Measurements from ENCODE around the gene VHLL. TPM values are rescaled to one million over a fixed set of nuclear protein-coding genes. Genes with fewer than 3 reads are reported as not detected.

Gene VHLL
- total RNA-seq, 2 donors from 2014 or later = not detected

GRCh38 chr1:156262461-156263287 lies 36.4 kb downstream of the VHLL start:
- no peaks in the 10 kb centered on the region for H3K9me3 ChIP-seq (ENCODE audit: control insufficient read depth, low read length, poor library complexity, severe bottlenecking)
- no peak overlapping the region for H3K27ac Mint-ChIP-seq
- ATAC-seq = no peak

GRCh38 chr1:156260896-156261295 lies 38.2 kb downstream of the VHLL start:
- no peaks in the 10 kb centered on the region for H3K9me3 ChIP-seq (ENCODE audit: control insufficient read depth, low read length, poor library complexity, severe bottlenecking)
- Mint-ChIP-seq H3K27ac (no peak overlapping the region), H3K36me3 (ENCODE audit: low read depth) (peaks cover 18% of the 10 kb centered on the region), H3K27me3 (no peaks in the 10 kb centered on the region), H3K4me1 (peaks cover 5% of the 10 kb centered on the region), H3K4me3 (no peak overlapping the region)
- DNase-seq (no peak), ATAC-seq (no peak)

More at GRCh38 chr1:156262461-156263287, 36.4 kb downstream of the VHLL start:
- H3K36me3 Mint-ChIP-seq (ENCODE audit: low read depth) = peaks cover 25% of the 10 kb centered on the region
- peaks cover 11% of the 10 kb centered on the region for H3K4me1 Mint-ChIP-seq
- no peak overlapping the region for H3K4me3 Mint-ChIP-seq
- no peaks in the 10 kb centered on the region for H3K27me3 Mint-ChIP-seq
- DNase-seq = no peak

- no peaks in the 10 kb centered on the region for H3K27me3 Mint-ChIP-seq
- H3K36me3 Mint-ChIP-seq (ENCODE audit: low read depth) = peaks cover 13% of the 10 kb centered on the region
- H3K4me1 Mint-ChIP-seq = peaks cover 2% of the 10 kb centered on the region
- DNase-seq (no peak), ATAC-seq (no peak)
- no peak overlapping the region for H3K4me3 Mint-ChIP-seq
- no peak overlapping the region for H3K27ac Mint-ChIP-seq
- H3K9me3 ChIP-seq (ENCODE audit: control insufficient read depth, low read length, poor library complexity, severe bottlenecking) = no peaks in the 10 kb centered on the region
These were observed 39.3 kb downstream of the VHLL start for GRCh38 chr1:156259805-156260204.

GRCh38 chr1:156258859-156259258 lies 40.2 kb downstream of the VHLL start:
- no peaks in the 10 kb centered on the region for H3K9me3 ChIP-seq (ENCODE audit: control insufficient read depth, low read length, poor library complexity, severe bottlenecking)
- Mint-ChIP-seq H3K36me3 (ENCODE audit: low read depth) (peaks cover 13% of the 10 kb centered on the region), H3K4me1 (peaks cover 4% of the 10 kb centered on the region), H3K4me3 (no peak overlapping the region), H3K27ac (no peak overlapping the region), H3K27me3 (no peaks in the 10 kb centered on the region)
- DNase-seq (no peak), ATAC-seq (no peak)

- no peak overlapping the region for H3K4me3 Mint-ChIP-seq
- H3K4me1 Mint-ChIP-seq = peaks cover 12% of the 10 kb centered on the region
- DNase-seq (no peak), ATAC-seq (no peak)
- peaks cover 17% of the 10 kb centered on the region for H3K36me3 Mint-ChIP-seq (ENCODE audit: low read depth)
- no peaks in the 10 kb centered on the region for H3K27me3 Mint-ChIP-seq
- H3K9me3 ChIP-seq (ENCODE audit: control insufficient read depth, low read length, poor library complexity, severe bottlenecking) = no peaks in the 10 kb centered on the region
- no peak overlapping the region for H3K27ac Mint-ChIP-seq
These were observed 41.4 kb downstream of the VHLL start for GRCh38 chr1:156257711-156258110.

GRCh38 chr1:156253634-156254033 lies 45.5 kb downstream of the VHLL start:
- H3K9me3 ChIP-seq (ENCODE audit: control insufficient read depth, low read length, poor library complexity, severe bottlenecking) = no peaks in the 10 kb centered on the region
- Mint-ChIP-seq H3K27ac (peak overlapping the region; percentile 90), H3K4me1 (peaks cover 20% of the 10 kb centered on the region), H3K4me3 (no peak overlapping the region), H3K36me3 (ENCODE audit: low read depth) (peaks cover 15% of the 10 kb centered on the region), H3K27me3 (no peaks in the 10 kb centered on the region)
- DNase-seq (no peak), ATAC-seq (no peak)

GRCh38 chr1:156251527-156251926 lies 47.6 kb downstream of the VHLL start:
- Mint-ChIP-seq H3K4me3 (no peak overlapping the region), H3K27me3 (no peaks in the 10 kb centered on the region), H3K36me3 (ENCODE audit: low read depth) (peaks cover 15% of the 10 kb centered on the region), H3K27ac (peak overlapping the region; percentile 57), H3K4me1 (peaks cover 22% of the 10 kb centered on the region)
- DNase-seq = no peak
- no peaks in the 10 kb centered on the region for H3K9me3 ChIP-seq (ENCODE audit: control insufficient read depth, low read length, poor library complexity, severe bottlenecking)
- no peak for ATAC-seq

- peaks cover 15% of the 10 kb centered on the region for H3K36me3 Mint-ChIP-seq (ENCODE audit: low read depth)
- H3K27ac Mint-ChIP-seq = no peak overlapping the region
- H3K4me3 Mint-ChIP-seq = no peak overlapping the region
- no peak for ATAC-seq
- no peaks in the 10 kb centered on the region for H3K9me3 ChIP-seq (ENCODE audit: control insufficient read depth, low read length, poor library complexity, severe bottlenecking)
- peaks cover 34% of the 10 kb centered on the region for H3K4me1 Mint-ChIP-seq
- H3K27me3 Mint-ChIP-seq = no peaks in the 10 kb centered on the region
- no peak for DNase-seq
These were observed 49.5 kb downstream of the VHLL start for GRCh38 chr1:156249593-156249992.

Other genes starting within 250 kb of the VHLL start
- 10 to 100 TPM; 21.9 to 22.7 TPM for gene UBQLN4, start 245.5 kb downstream of the VHLL start, total RNA-seq
- 10 to 100 TPM; 19.4 to 21.4 TPM for gene LAMTOR2, start 244.5 kb downstream of the VHLL start, total RNA-seq
- gene RAB25, start 238.1 kb downstream of the VHLL start, total RNA-seq = 1 to 10 TPM; 1.4 to 1.8 TPM
- gene MEX3A, start 216.8 kb downstream of the VHLL start, total RNA-seq = not detected
- gene LMNA, start 184.6 kb downstream of the VHLL start, total RNA-seq = 1,000 to 10,000 TPM in 1 of 2 donors, 100 to 1,000 TPM in 1; 919 to 1,908 TPM
- gene SEMA4A, start 145.7 kb downstream of the VHLL start, total RNA-seq = 10 to 100 TPM; 21.7 to 58.1 TPM
- gene SLC25A44, start 105.2 kb downstream of the VHLL start, total RNA-seq = 10 to 100 TPM; 14.4 to 21.6 TPM
- 10 to 100 TPM; 59.1 to 73.2 TPM for gene PMF1, start 86.3 kb downstream of the VHLL start, total RNA-seq
- gene BGLAP, start 57.1 kb downstream of the VHLL start, total RNA-seq = 1 to 10 TPM; 1.1 to 3.7 TPM
- 1 to 10 TPM; 2.8 to 3.1 TPM for gene PAQR6, start 51.3 kb downstream of the VHLL start, total RNA-seq
- 10 to 100 TPM; 59.0 to 79.2 TPM for gene SMG5, start 16.5 kb downstream of the VHLL start, total RNA-seq
- gene TMEM79, start 15.0 kb downstream of the VHLL start, total RNA-seq = 1 to 10 TPM; 3.2 to 3.5 TPM
- 10 to 100 TPM; 21.2 to 25.0 TPM for gene GLMP, start 3.6 kb downstream of the VHLL start, total RNA-seq
- gene CCT3, start 39.0 kb upstream of the VHLL start, total RNA-seq = 10 to 100 TPM; 75.3 to 77.6 TPM
- under 1 TPM in 1 of 2 donors, not detected in 1; 0.40 TPM for gene TSACC, start 39.2 kb upstream of the VHLL start, total RNA-seq
- gene RHBG, start 69.9 kb upstream of the VHLL start, total RNA-seq = not detected
- gene MEF2D, start 201.5 kb upstream of the VHLL start, total RNA-seq = 100 to 1,000 TPM; 142 to 157 TPM